Choroid plexus epithelial cell (primary cell): Measurements from ENCODE around the gene POLR1H.

Experiments
- DNase-seq: peaks from one replicate; pipeline ENCODE4 v3.0.0-alpha.2; 2010; ENCODE audit warnings: low read depth
- H3K4me3 ChIP-seq: 2 replicates; pipeline ENCODE4 v1.5.1; 2011; ENCODE audit warnings: low read depth, mild to moderate bottlenecking, control low read depth, low read length, moderate library complexity
- TF ChIP-seq, protein P1 (sequence below): conservative IDR thresholded peaks from 2 replicates; pipeline ENCODE4 v1.5.1; 2011; ENCODE audit warnings: low read depth, mild to moderate bottlenecking, control low read depth, inconsistent platforms, low read length, moderate library complexity

POLR1H gene

DNA sequence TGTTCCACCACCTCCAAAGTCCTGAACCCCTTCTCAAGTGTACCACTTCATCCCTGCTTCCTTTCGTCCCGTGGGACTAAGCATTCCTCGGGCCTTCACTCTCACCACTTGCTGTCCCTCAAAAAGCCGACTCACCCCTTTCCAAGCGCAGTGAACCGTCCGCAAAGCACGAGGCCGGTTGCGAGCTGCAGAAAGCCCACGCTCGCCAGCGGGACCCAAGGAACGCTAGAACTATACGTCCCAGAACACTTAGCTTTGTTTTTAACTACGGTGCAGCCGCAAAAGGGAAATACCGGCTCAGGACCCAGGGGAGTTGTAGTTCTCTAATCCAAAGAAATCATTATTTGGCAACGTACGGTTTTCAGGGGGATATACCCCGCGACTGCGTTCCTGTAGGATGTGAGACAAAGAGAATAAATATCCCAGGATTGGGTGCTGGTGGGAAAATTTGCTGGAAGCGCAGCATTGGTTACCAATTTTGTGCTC lies 416 bp upstream of the POLR1H start:
- peak; percentile 44 for DNase-seq
- H3K4me3 ChIP-seq, result peak overlapping the region; percentile 86
- TF ChIP-seq, protein P1, sequence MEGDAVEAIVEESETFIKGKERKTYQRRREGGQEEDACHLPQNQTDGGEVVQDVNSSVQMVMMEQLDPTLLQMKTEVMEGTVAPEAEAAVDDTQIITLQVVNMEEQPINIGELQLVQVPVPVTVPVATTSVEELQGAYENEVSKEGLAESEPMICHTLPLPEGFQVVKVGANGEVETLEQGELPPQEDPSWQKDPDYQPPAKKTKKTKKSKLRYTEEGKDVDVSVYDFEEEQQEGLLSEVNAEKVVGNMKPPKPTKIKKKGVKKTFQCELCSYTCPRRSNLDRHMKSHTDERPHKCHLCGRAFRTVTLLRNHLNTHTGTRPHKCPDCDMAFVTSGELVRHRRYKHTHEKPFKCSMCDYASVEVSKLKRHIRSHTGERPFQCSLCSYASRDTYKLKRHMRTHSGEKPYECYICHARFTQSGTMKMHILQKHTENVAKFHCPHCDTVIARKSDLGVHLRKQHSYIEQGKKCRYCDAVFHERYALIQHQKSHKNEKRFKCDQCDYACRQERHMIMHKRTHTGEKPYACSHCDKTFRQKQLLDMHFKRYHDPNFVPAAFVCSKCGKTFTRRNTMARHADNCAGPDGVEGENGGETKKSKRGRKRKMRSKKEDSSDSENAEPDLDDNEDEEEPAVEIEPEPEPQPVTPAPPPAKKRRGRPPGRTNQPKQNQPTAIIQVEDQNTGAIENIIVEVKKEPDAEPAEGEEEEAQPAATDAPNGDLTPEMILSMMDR, result no peak

DNA sequence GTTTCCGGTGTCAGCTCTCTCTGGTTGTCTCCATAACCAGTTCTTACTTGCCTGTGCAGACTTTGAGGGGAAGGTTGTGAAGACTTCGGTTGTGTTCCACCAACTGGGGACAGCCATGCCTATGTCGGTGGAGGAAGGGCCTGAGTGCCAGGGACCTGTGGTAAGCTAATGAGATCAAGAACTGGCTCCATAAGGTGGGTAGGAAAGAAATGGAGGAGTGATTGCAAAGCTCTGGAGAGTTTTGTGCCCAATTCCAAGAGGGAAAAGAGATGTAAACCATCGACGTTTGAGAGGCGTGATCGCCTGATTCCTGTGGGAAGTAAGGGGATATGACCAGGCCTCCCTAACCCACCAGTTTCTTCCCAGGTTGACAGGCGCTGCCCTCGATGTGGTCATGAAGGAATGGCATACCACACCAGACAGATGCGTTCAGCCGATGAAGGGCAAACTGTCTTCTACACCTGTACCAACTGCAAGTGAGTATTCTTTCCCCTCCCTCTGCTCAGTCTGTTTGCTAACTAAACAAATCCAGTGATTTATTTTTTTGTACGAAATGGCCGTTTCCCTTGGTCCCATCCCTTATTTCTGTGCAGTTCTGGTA lies 893 bp downstream of the POLR1H start:
- H3K4me3 ChIP-seq, result peak overlapping the region; percentile 86
- TF ChIP-seq, protein P1, result no peak
- DNase-seq, result no peak

DNA sequence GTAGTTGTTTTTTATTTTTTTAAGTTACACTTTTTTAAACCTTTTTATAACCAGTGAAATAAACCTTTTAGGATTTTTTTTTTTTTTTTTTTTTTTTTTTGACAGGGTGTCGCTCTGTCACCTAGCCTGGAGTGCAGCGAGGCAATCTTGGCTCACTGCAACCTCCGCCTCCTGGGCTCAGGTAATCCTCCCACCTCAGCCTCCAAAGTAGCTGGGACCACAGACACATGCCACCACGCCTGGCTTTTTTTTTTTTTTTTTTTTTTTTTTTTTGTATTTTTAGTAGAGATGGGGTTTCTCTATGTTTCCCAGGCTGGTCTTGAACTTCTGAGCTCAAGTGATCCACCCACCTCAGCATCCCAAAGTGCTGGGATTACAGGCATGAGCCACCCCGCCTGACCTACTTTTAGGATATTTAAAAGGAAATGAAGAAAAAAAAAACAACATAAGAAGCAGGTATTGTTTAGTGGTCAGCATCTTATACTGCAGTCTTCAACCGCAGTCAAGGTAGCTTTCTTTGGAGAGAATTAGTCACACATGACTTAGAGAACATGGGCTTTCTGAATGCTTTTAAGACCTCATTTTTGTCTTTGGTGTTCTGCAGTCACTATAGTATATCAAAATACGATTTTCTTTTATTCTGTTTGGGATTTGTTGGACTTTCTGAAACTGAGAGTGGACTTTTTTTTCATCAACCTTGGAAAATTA lies 1.6 kb downstream of the POLR1H start:
- TF ChIP-seq, protein P1, result no peak
- no peak for DNase-seq
- H3K4me3 ChIP-seq, result no peak overlapping the region

DNA sequence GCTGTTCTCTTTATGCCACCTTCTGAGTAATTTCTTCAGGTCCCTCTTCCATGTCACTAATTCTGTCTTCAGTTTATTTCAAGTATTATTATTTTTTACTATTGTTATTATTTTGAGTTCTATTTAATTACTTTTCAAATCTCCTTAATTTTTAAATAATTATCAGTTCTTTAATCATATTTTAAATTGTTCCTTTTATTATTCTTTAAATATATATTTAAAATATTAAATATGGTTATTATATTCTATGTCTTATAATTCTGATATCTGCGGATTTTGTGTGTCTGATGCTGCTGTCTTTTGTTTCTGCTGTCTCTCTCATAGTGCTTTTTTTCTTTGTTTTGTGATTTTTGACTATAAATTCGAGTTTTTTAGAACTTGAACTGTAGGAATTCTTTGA lies 2.2 kb downstream of the POLR1H start:
- no peak overlapping the region for H3K4me3 ChIP-seq
- TF ChIP-seq, protein P1, result no peak
- DNase-seq, result no peak

DNA sequence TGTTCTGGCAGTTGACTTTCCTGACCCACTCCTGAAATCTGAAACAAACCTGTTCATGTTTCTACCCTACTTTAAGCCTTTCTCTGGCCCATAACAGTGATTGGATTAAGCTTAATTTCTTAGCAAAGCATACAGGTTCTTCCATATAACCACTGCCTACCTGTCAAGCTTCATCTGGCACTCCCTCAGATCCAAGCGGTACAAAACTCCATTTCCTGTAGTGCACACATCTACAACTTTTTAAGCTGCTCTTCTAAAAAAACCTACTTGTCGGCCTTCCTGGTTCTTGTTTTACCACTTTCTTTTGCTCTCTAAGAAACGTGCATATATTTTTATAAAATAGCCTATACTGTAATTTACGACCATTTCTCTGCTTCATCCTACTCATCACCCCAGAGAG lies 5.0 kb downstream of the POLR1H start:
- H3K4me3 ChIP-seq, result peak overlapping the region; percentile 75
- TF ChIP-seq, protein P1, result no peak
- no peak for DNase-seq

DNA sequence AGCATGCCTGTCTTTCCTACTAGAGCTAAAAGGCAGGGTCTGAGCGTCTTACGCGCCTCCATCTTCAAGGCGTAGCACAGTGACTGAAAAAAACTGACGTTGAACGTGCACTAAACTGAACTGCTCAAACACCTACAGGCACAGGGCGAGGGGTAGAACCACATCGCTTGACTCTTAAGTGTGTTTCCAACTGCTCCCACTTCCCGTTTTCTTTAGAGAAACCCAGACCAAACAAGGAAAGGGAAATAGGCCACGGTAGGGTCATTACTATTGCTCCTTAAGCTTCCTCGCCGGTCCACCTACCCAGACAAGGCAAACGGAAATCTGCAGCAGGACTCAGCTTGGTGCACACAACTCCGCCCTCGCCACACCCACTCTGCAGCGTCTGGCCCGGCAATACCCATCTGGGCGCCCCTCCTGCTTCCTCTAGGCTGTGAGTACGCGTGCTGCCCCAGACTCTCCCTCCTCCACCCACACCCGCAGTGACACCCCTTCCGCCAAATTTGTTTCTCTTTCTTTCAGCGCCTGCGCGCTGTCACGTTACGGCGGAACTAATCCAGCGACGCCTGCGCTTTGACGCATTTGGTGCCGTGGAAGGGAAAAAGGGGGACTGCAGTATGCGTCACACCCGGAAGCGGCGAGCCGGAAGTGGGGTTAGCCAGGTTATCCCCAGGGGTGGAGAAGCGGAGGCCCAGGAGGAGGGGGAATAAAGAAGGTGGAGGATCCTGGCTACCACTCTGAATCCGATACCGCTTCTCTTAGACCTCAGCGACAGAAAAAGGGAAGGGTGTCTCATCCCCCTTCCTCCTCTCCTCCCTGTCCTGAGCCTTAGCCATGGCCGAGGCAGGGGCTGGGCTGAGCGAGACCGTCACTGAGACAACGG lies 5.8 kb downstream of the POLR1H start, which contains the start of gene PPP1R11:
Gene PPP1R11, plus strand, starts transcription at position 622 of the 883 bp plus-strand sequence. Its CDS starts 213 bp downstream, at position 835.
- TF ChIP-seq, protein P1, result no peak
- peak within 1 kb of the TSS; percentile 75 for H3K4me3 ChIP-seq
- peak; percentile 99 for DNase-seq
